WERI-Rb-1 (cell line): ENCODE results near the gene SKAP1.

Source experiments
- DNase-seq: peaks from one replicate; pipeline ENCODE4 v3.0.0-alpha.2; 2020
- H3K27ac ChIP-seq: fragments of 250-450 bp; sonication (Bioruptor Pico); 2 replicates; pipeline ENCODE4 v1.5.1; 2020; ENCODE audit warnings: mild to moderate bottlenecking, moderate library complexity
- H3K27me3 ChIP-seq: fragments of 250-450 bp; sonication (Bioruptor Pico); 2 replicates; pipeline ENCODE4 v1.5.1; 2021; ENCODE audit warnings: mild to moderate bottlenecking, low read depth, moderate library complexity; ENCODE audit not compliant: insufficient read depth, severe bottlenecking
- H3K36me3 ChIP-seq: fragments of 250-450 bp; sonication (Bioruptor Pico); 2 replicates; pipeline ENCODE4 v1.5.1; 2020; ENCODE audit warnings: mild to moderate bottlenecking, moderate library complexity
- H3K4me3 ChIP-seq: 2 replicates; pipeline ENCODE4 v1.5.1; 2011; ENCODE audit warnings: low read depth, mild to moderate bottlenecking, control low read depth, low read length
- H3K9me3 ChIP-seq: fragments of 250-450 bp; sonication (Bioruptor Pico); 2 replicates; pipeline ENCODE4 v1.5.1; 2021; ENCODE audit warnings: mild to moderate bottlenecking, moderate library complexity; ENCODE audit not compliant: severe bottlenecking
- TF ChIP-seq, protein P1 (sequence below): IDR thresholded peaks from 2 replicates; pipeline ENCODE4 v1.5.1; 2011; ENCODE audit warnings: low read depth, mild to moderate bottlenecking, control low read depth, inconsistent platforms, low read length

SKAP1 gene

DNA sequence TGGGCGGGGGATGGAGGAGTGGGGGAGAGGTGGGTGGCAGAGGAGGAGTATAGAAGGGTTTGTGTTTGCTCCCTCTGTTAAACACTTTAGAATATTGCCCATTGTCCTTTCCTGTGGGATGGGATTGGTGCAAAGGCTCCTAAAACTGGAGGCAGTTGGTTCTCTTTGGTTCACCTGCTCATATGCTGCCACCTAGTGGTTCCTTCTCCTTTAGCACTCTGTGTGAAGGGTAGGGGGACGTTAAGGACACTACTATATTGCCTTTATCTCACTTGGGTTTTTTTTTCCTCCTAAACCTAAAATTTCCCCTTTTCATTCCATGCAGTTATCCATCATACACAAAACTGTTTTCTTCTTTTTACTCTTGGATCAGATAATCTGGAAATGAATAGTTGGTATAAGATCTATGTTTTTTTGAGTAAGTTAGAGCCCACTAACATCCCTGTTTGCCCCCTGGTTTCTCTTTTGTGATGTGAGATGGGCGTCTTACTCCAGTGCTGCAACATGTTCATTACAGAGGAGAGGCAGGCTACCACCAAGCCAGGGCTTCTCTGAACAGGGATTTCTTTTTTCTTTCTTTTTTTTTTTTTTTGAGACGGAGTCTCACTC, 298.7 kb downstream of the SKAP1 start:
- no peak overlapping the region for H3K4me3 ChIP-seq
- no peak overlapping the region for H3K27ac ChIP-seq
- no peaks in the 10 kb centered on the region for H3K27me3 ChIP-seq
- H3K36me3 ChIP-seq, result no peaks in the 10 kb centered on the region
- TF ChIP-seq, protein P1, sequence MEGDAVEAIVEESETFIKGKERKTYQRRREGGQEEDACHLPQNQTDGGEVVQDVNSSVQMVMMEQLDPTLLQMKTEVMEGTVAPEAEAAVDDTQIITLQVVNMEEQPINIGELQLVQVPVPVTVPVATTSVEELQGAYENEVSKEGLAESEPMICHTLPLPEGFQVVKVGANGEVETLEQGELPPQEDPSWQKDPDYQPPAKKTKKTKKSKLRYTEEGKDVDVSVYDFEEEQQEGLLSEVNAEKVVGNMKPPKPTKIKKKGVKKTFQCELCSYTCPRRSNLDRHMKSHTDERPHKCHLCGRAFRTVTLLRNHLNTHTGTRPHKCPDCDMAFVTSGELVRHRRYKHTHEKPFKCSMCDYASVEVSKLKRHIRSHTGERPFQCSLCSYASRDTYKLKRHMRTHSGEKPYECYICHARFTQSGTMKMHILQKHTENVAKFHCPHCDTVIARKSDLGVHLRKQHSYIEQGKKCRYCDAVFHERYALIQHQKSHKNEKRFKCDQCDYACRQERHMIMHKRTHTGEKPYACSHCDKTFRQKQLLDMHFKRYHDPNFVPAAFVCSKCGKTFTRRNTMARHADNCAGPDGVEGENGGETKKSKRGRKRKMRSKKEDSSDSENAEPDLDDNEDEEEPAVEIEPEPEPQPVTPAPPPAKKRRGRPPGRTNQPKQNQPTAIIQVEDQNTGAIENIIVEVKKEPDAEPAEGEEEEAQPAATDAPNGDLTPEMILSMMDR, result peak; percentile 91
- peak; percentile 83 for DNase-seq
- H3K9me3 ChIP-seq, result no peaks in the 10 kb centered on the region

DNA sequence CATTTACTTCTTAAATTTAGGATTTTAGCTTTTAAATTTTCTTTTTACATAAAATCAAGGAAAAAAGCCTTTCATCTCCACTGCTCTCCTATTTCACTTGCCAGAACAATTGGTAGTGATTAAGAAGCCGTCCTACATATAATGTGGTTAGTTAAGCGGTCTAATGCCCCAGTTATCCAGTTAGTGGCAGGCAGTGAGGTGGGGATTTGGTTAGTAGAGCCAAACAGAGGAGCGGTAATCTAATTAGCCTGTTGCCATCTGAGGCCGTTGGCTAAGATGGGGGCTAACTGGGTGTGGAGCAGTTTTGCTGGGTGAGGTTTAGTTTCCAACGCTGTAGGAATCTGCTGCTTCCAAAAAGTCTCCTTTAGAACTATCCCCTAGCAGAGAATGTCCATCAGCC, 300.0 kb downstream of the SKAP1 start:
- Histone ChIP-seq H3K27me3 (no peaks in the 10 kb centered on the region), H3K27ac (no peak overlapping the region; the same call in 1 of the 2 replicates), H3K4me3 (no peak overlapping the region), H3K9me3 (no peaks in the 10 kb centered on the region), H3K36me3 (no peaks in the 10 kb centered on the region)
- TF ChIP-seq, protein P1, result no peak
- peak; percentile 74 for DNase-seq

- peak; percentile 77 for DNase-seq
- Histone ChIP-seq H3K27me3 (no peaks in the 10 kb centered on the region), H3K36me3 (peaks cover 10% of the 10 kb centered on the region), H3K27ac (no peak overlapping the region), H3K9me3 (no peaks in the 10 kb centered on the region), H3K4me3 (no peak overlapping the region)
- TF ChIP-seq, protein P1, result no peak
Observed at GRCh38 chr17:48128400-48128799, 301.6 kb downstream of the SKAP1 start.

- DNase-seq, result peak; percentile 35
- H3K27ac ChIP-seq, result peak overlapping the region; percentile 14; the same call in 1 of the 2 replicates
- no peaks in the 10 kb centered on the region for H3K9me3 ChIP-seq
- TF ChIP-seq, protein P1, result no peak
- no peak overlapping the region for H3K4me3 ChIP-seq
- peaks cover 19% of the 10 kb centered on the region for H3K36me3 ChIP-seq
- no peaks in the 10 kb centered on the region for H3K27me3 ChIP-seq
Observed at GRCh38 chr17:48127371-48128051, 302.5 kb downstream of the SKAP1 start.

DNA sequence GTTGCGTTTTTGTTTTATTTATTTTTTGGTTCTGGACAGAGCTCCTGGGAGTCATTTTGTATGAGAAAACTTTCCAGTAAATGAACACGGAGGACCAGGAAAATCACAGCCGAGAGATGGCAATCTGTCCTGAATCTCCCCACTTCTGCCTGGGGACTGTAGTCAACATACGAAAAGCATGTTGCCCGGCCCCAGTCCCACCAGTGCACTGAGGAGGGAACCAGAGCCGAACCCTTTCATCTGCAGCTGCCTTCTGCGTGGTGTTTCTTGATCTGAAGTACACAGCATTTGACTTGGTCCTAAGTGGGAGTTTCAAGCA, 303.5 kb downstream of the SKAP1 start:
- DNase-seq, result no peak
- TF ChIP-seq, protein P1, result no peak
- Histone ChIP-seq H3K36me3 (peaks cover 30% of the 10 kb centered on the region), H3K27ac (peak overlapping the region; percentile 14; the same call in 1 of the 2 replicates), H3K27me3 (no peaks in the 10 kb centered on the region), H3K9me3 (no peaks in the 10 kb centered on the region), H3K4me3 (no peak overlapping the region)
